RWPE1 (cell line): ENCODE measurements around the gene AP1B1.
A peak's percentile ranks its signal among the peaks of the same experiment; 100 is the strongest.
"Not testable (repeated sequence)": the region's sequence is repeated elsewhere in the genome, so short reads cannot be mapped to it uniquely, and the experiment has no call there.

Experiments
- CTCF ChIA-PET: fragments of 350-600 bp; sonication (Branson Sonifier 250); formaldehyde crosslinking; extraction: SDS; loops from one replicate; lab custom pipeline; 2021; lab: Yijun Ruan, JAX
- POLR2A ChIA-PET: fragments of 400-600 bp; formaldehyde crosslinking; extraction: SDS; loops from one replicate; lab custom pipeline; 2020; ENCODE audit warnings: antibody characterized with exemption; ENCODE audit not compliant: low non-redundant PET; lab: Yijun Ruan, JAX
- DNase-seq: peaks from one replicate; pipeline ENCODE4 v3.0.0; 2012; ENCODE audit warnings: low spot score
- H3K27ac ChIP-seq: fragments of 450-650 bp; 2 replicates; pipeline ENCODE4 v1.5.1; 2017
- TF ChIP-seq, protein P1 (sequence below): fragments of 450-650 bp; conservative IDR thresholded peaks from 2 replicates; pipeline ENCODE4 v1.5.1; 2017; ENCODE audit warnings: low read depth, mild to moderate bottlenecking

AP1B1 gene

DNA sequence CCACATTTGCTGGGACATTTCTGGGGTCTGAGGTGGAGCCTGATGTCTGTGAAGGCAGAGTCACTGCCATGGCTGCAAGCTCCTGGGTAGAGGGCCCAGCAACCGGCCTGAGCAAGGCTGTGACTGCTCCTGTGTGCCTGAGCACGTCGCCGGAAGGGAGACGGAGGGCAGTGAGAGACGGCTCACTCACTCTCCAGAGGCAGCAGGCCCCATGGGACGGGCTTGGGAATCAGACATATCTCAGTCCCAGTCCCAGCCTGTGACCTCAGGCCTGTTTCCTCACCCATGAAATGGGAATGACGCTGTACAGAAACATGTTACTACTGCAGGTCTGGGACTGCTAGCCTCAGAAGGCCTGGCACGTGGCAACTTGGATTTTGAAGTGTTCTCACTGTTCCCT is 36.5 kb downstream of the AP1B1 start:
- POLR2A ChIA-PET: interaction anchor here (0.5 kb wide), 1 partner anchor 16 kb away, joined by 4 read pairs; no protein-coding TSS in a partner anchor
- CTCF ChIA-PET: no interaction called here
- TF ChIP-seq, protein P1, sequence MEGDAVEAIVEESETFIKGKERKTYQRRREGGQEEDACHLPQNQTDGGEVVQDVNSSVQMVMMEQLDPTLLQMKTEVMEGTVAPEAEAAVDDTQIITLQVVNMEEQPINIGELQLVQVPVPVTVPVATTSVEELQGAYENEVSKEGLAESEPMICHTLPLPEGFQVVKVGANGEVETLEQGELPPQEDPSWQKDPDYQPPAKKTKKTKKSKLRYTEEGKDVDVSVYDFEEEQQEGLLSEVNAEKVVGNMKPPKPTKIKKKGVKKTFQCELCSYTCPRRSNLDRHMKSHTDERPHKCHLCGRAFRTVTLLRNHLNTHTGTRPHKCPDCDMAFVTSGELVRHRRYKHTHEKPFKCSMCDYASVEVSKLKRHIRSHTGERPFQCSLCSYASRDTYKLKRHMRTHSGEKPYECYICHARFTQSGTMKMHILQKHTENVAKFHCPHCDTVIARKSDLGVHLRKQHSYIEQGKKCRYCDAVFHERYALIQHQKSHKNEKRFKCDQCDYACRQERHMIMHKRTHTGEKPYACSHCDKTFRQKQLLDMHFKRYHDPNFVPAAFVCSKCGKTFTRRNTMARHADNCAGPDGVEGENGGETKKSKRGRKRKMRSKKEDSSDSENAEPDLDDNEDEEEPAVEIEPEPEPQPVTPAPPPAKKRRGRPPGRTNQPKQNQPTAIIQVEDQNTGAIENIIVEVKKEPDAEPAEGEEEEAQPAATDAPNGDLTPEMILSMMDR: no peak
- no peak overlapping the region for H3K27ac ChIP-seq
- DNase-seq: no peak

DNA sequence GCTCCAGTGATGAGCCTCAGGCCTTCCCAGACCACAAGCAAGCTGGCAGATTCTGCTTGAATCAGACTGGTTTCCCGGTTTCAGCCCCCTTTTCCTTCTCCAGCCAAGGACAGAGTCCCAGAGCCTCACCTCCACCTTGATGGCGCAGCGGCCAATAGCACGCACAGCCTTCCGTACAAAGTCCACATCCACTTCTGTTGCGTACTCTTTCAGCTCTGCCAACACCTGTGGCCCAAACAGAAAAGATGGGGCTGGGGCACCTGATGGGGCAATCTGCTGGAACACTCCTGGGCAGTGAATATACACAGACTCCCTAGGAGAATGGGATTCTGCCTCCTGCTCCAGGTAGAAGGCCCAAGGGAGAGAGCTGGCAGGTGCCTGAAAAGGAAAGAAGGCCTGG is 37.3 kb downstream of the AP1B1 start:
- no peak for DNase-seq
- POLR2A ChIA-PET: no interaction called here
- CTCF ChIA-PET: no interaction called here
- H3K27ac ChIP-seq: no peak overlapping the region
- TF ChIP-seq, protein P1: no peak

DNA sequence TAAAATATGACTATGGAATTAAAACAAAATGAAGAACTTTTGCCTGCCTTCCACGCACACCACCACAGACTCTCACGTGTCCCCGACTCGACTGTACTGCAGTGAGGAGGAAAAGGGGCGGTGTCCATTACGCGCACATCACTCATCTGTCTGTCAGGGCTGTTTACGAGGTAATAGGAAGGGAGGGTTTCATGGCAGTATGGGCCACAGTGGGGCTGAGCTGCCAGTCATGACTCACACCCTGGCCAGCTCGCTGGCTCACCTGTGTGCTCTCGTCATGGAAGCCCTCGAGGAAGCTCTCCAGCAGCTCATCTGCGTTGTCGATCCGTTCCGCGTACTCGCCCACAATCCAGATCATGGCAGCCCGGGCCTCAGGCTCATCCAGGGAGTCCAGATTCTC is 39.4 kb downstream of the AP1B1 start:
- TF ChIP-seq, protein P1: no peak
- ChIA-PET CTCF (no interaction called here), POLR2A (no interaction called here)
- DNase-seq: peak; percentile 94
- H3K27ac ChIP-seq: peak overlapping the region; percentile 64

DNA sequence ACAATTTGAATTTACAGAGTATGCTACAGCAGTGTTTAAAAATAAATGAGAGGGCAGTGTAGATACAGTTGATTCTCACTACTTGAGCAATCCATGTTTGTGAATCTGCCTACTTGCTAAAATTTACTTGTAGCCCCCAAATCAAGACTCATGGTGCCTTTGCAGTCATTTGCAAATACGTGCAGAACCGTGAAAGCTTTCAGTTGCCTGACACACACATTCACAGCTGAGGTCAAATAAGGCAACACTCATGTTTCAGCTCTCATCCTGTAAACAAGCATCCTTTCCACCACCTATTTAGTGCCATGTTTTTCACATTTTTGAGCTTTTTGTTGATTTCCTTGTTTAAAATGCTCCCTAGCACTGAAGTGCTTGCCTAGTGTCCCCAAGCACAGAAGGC is 40.3 kb downstream of the AP1B1 start:
- no peak overlapping the region for H3K27ac ChIP-seq
- DNase-seq: no peak
- POLR2A ChIA-PET: no interaction called here
- CTCF ChIA-PET: no interaction called here
- TF ChIP-seq, protein P1: no peak

DNA sequence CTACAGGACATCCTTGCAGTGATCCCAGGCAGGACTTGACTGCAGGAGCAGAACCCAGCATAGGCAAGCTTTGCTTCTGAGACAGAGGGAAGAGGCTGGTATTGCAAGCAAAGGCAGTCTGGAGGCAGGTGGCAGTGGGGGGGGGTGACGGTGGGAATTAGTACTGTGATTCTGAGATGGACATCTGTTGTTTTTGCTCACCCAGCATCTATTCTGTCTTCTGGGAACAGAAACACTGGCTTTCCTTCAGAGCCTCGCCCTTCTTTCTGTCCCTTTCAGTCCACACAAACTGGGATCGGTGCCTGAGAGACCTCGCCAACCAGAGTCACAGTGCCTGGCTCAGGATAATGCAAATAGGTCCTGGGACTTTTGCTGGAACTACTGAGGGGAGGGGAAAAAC is 41.7 kb downstream of the AP1B1 start:
- no peak for DNase-seq
- TF ChIP-seq, protein P1: no peak
- ChIA-PET POLR2A (no interaction called here), CTCF (no interaction called here)
- peak overlapping the region; percentile 4; the same call in 1 of the 2 replicates for H3K27ac ChIP-seq

DNA sequence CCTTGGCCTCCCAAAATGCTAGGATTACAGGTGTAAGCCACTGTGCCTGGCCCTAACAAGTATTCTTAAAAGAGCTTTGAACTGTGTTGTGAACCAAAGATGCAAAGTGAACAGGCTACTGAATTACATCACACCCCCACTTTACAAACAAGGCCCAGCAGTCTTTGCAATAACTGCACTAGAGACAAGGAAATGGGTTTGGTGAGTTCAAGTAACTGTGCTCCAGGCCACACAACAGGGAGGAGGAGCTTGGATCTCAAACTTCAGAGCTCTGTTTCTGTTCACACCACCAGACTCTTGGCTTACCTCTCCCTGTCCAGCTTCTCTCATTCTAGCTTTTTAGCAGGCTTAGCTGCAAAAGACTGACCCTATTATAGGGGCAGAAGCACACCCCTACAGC is 42.4 kb downstream of the AP1B1 start:
- TF ChIP-seq, protein P1: no peak
- CTCF ChIA-PET: no interaction called here
- DNase-seq: no peak
- POLR2A ChIA-PET: interaction anchor here (0.6 kb wide), 1 partner anchor 82 kb away, joined by 3 read pairs; no protein-coding TSS in a partner anchor
- no peak overlapping the region for H3K27ac ChIP-seq

DNA sequence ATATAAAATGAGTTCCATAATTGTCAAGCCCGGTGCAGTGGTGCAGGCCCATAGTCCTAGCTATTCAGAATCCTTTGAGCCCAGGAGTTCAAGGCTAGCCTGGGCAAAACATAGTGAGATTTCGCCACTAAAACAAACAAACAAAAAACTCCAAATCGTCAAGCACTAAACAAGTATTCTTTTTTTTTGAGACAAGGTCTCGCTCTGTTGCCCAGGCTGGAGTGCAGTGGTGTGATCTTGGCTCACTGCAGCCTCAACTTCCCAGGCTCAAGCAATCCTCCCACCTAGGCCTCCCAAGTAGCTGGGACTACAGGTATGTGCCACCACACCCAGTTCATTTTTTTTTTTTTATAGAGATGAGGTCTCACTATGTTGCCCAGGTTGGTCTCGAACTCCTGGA is 43.5 kb downstream of the AP1B1 start:
- CTCF ChIA-PET, DNase-seq, POLR2A ChIA-PET: not testable (repeated sequence)
- H3K27ac ChIP-seq: peak overlapping the region; percentile 77
